Fibroblast of pulmonary artery (primary cell): ENCODE results near the gene CNTNAP5.

ENCODE experiments used
- DNase-seq: peaks from one replicate; pipeline ENCODE4 v3.0.0-alpha.2; 2010; ENCODE audit warnings: low read depth
- H3K4me3 ChIP-seq: replicated peaks from 2 replicates; pipeline ENCODE4 v1.5.1; 2011; ENCODE audit warnings: low read depth, mild to moderate bottlenecking, control low read depth, low read length, moderate library complexity
- CTCF ChIP-seq: IDR thresholded peaks from 2 replicates; pipeline ENCODE4 v1.5.1; 2011; ENCODE audit warnings: mild to moderate bottlenecking, control low read depth, low read length, inconsistent platforms; ENCODE audit errors: missing control alignments

The CNTNAP5 gene

GRCh38 chr2:124187948-124188347 lies 162.9 kb downstream of the CNTNAP5 start:
- DNase-seq: no peak
- H3K4me3 ChIP-seq: no peak overlapping the region
- no peak for TF ChIP-seq CTCF

- no peak for TF ChIP-seq CTCF
- no peak for DNase-seq
- H3K4me3 ChIP-seq: no peak overlapping the region
Observed at GRCh38 chr2:124193706-124194105, 168.6 kb downstream of the CNTNAP5 start.

GRCh38 chr2:124201713-124202112 lies 176.6 kb downstream of the CNTNAP5 start:
- no peak for TF ChIP-seq CTCF
- DNase-seq: peak; percentile 48
- H3K4me3 ChIP-seq: no peak overlapping the region

GRCh38 chr2:124209441-124209840 lies 184.4 kb downstream of the CNTNAP5 start:
- H3K4me3 ChIP-seq: no peak overlapping the region
- no peak for TF ChIP-seq CTCF
- no peak for DNase-seq

DNA sequence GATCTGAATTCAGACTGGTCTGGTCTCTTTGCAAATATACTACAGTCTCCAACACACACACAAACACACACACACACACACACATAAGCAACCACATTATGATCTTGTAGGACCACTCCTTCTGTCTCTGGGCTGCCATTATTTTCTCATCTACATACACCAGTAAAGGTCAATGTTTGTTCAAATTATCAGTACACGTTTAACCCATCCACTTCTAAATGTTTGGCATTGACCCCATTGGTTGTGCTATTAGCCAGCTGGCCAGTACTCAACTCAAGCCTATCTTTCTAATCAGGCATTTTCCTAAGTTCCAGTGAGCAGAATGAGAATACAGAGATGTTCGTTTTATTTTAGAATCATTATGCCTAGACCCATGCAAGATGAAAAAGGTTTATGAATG lies 186.4 kb downstream of the CNTNAP5 start:
- DNase-seq: no peak
- TF ChIP-seq CTCF: no peak
- H3K4me3 ChIP-seq: no peak overlapping the region

DNA sequence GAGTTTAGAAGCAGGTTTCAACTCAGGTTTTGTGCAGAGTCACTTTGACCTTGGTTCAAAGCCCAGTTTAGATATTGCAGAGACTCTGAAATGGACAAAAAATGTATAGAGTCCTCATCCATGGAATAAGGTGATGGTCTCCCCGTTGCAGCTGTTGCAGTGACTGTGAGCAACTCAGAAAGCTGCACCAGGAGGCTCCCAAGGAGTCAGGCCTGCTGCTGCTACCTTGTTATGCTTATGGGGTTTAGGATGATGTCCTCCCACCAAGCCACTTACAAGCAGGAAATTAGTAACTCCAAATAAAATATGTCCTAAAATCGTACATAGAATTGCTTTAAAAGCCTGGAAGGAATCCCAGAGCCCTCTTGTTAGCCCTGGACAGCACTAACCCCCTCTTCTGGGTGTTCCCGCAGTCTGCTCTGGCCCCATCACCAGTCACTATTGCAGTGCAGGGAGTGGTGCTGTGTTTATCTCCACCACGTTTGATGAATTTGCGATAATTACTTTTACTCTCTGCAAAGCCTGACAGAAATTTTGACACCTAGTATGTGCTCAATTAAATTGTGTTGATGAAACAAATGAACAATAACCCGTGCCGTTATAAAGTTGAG lies 189.0 kb downstream of the CNTNAP5 start:
- H3K4me3 ChIP-seq: no peak overlapping the region

More for the DNA sequence above, 189.0 kb downstream of the CNTNAP5 start:
- DNase-seq: no peak
- no peak for TF ChIP-seq CTCF
